VCaP (cell line): ENCODE results near the gene GPR61.
A peak's percentile ranks its signal among the peaks of the same experiment; 100 is the strongest.

ENCODE experiments used
- H3K27ac ChIP-seq: fragments of 450-650 bp; 2 replicates; pipeline ENCODE4 v1.5.1; 2017
- TF ChIP-seq, protein P1 (sequence below): fragments of 450-650 bp; conservative IDR thresholded peaks from 2 replicates; pipeline ENCODE4 v1.5.1; 2017; ENCODE audit warnings: mild to moderate bottlenecking, moderate library complexity

The GPR61 gene, protein sequence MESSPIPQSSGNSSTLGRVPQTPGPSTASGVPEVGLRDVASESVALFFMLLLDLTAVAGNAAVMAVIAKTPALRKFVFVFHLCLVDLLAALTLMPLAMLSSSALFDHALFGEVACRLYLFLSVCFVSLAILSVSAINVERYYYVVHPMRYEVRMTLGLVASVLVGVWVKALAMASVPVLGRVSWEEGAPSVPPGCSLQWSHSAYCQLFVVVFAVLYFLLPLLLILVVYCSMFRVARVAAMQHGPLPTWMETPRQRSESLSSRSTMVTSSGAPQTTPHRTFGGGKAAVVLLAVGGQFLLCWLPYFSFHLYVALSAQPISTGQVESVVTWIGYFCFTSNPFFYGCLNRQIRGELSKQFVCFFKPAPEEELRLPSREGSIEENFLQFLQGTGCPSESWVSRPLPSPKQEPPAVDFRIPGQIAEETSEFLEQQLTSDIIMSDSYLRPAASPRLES

DNA sequence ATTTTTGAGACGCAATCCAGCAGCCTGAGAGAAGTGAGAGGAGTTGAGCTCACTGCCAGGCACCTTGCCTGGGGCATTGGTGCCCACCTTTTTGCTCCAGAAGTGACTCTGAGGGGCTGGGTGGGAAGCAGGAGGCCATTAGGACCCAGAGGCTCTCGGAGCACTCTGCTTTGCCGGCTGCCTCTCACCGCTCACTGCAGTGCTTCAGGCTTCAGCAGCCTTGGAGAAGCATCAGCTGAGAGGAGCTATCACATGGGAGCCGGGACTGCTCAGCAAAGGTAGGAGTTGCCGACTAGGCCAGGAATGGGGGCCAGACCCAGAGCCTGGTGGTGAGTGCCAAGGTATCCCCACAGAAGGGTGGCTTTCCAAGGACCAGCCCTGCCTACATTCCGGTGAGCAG is at the start of gene GPR61:
Gene GPR61, plus strand, starts transcription at position 197 of the 400 bp plus-strand sequence. CDS start 3,151 bp downstream, outside the sequence.
- no peak within 1 kb of the TSS for H3K27ac ChIP-seq
- TF ChIP-seq, protein P1, sequence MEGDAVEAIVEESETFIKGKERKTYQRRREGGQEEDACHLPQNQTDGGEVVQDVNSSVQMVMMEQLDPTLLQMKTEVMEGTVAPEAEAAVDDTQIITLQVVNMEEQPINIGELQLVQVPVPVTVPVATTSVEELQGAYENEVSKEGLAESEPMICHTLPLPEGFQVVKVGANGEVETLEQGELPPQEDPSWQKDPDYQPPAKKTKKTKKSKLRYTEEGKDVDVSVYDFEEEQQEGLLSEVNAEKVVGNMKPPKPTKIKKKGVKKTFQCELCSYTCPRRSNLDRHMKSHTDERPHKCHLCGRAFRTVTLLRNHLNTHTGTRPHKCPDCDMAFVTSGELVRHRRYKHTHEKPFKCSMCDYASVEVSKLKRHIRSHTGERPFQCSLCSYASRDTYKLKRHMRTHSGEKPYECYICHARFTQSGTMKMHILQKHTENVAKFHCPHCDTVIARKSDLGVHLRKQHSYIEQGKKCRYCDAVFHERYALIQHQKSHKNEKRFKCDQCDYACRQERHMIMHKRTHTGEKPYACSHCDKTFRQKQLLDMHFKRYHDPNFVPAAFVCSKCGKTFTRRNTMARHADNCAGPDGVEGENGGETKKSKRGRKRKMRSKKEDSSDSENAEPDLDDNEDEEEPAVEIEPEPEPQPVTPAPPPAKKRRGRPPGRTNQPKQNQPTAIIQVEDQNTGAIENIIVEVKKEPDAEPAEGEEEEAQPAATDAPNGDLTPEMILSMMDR, result no peak

DNA sequence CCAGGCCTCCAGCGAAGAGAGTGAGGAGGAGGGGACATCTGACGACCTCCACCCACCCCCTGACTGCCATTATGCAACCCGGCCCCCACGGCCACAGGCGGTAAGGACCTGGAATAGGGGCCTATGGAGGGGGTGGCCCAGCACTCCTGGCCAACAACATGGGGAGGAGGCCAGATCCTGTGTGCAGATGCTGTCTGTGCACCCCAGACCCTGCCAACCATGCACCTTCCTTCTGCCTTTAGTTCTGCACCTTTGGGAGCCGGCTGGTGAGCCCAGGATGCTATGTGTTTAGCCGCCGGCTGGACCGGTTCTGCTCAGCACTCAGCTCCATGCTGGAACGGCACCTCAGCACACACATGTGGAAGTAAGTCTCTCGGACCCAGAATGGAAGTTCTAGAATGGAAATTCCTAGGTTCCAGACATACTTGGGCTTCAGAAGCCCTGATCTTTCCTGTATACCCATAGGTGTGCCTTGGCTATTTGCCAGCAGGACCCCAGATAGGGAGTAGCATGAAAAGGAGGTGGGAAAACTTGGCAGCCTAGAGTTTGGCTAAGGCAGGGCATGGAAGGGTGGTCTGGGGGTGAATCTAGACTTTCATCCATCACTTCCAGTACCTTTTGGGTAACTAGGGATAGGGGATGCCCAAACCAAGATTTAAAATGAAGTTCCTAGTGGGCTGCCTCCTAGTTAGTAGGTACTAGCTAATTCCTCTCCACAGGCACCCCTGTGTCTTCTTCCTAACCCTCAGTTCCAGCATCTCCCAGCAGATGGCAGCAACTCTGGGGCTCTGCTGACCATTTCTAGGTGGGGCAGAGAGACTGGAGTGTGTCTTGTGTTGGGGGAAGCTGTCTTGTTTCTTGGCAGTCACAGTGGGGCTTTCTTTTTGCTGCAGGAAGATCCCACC is 49.4 kb upstream of the GPR61 start:
- TF ChIP-seq, protein P1, result peak; percentile 88
- no peak overlapping the region for H3K27ac ChIP-seq

DNA sequence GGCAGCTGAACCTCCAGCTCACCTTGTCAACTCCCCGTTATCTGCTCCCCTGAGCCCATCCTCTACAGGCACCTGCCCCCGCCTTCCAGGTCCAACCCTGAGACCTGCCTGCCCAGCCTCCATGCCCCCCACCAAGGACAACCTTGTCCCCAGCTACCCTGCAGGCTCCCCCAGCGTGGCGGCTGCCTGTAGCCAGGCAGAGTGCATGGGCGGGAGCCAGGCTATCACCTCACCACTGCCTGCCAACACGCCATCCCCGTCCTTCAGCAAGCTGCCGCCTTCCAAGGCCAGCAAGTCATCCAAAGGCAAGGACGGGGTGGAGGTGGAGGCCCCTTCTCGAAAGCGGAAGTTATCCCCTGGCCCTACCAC is 48.8 kb upstream of the GPR61 start:
- TF ChIP-seq, protein P1, result peak; percentile 47

GRCh38 chr1:109491372-109491771 is 48.3 kb upstream of the GPR61 start:
- TF ChIP-seq, protein P1, result no peak

More for the DNA sequence above, 48.8 kb upstream of the GPR61 start:
- no peak overlapping the region for H3K27ac ChIP-seq

DNA sequence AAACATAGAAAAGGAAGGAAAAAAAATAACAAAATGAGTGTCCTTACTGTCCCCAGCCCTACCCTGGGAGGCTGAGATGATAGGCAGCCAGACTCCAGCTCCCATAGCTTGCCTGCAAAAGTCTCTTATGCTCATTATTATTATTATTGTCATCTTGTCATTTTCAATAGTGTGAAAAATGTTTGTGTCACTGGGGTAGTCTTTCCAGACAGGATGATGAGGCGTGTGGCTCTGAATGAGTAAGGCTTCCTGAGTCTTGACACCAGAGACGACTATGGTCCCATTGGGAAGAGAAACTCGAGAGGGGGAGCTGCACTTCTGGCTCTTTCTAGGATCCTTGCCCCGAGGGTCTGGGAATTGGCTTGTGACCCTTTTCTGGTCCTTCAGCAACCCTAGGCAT is 46.9 kb upstream of the GPR61 start:
- no peak overlapping the region for H3K27ac ChIP-seq
- TF ChIP-seq, protein P1, result no peak

More at GRCh38 chr1:109491372-109491771, 48.3 kb upstream of the GPR61 start:
- H3K27ac ChIP-seq, result no peak overlapping the region

DNA sequence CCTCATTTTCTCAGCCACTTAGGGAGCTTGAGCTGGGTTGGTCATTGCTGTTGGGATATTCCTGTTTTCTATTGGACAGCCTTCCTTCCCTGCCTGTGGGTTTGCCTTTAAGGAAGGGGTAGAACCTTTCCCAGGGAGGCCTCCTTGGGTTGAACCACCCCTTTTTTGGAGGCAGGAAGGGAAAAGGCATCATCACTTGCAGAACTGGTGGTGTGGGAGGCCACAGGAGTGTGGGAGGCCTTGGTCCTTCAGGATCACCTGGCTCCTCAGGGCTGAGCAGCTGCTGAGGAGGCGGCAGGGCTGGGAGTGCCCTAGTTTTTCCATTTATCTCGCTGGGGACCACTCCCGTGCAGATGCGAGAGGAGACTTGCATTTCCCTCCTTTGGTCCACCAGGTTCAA is 46.4 kb upstream of the GPR61 start:
- TF ChIP-seq, protein P1, result no peak
- peak overlapping the region; percentile 56; the same call in 1 of the 2 replicates for H3K27ac ChIP-seq
